HepG2 (cell line): ENCODE data around the gene C20orf144. TPM values are rescaled to one million over a fixed set of nuclear protein-coding genes. Genes with fewer than 3 reads are reported as not detected.

Experiments
- ATF4 ChIP-seq, 2 experiments: fragments of 450-650 bp in 1 of 2; sonication (generic) in 1 of 2; formaldehyde crosslinking; IDR thresholded peaks; 2 replicates each; pipeline versions ENCODE4 v1.5.0 to v1.8.0; 2020 to 2022; ENCODE audit warnings: mild to moderate bottlenecking in 1 of 2, missing genetic modification reagents in 1 of 2
- FOXO1 ChIP-seq: sonication (generic); formaldehyde crosslinking; IDR thresholded peaks from 2 replicates; pipeline ENCODE4 v1.4.0; 2020; ENCODE audit warnings: missing genetic modification reagents
- FOXP1 ChIP-seq, 2 experiments: fragments of 450-650 bp in 1 of 2; IDR thresholded peaks; 2 replicates each; pipeline ENCODE4 v1.6.1; 2017 to 2018; ENCODE audit warnings: antibody characterized with exemption in 1 of 2
- MIER3 ChIP-seq: IDR thresholded peaks from 2 replicates; pipeline ENCODE4 v1.6.1; 2016; ENCODE audit warnings: missing compliant biosample characterization, borderline replicate concordance
- PHB2 ChIP-seq: fragments of 450-650 bp; IDR thresholded peaks from 2 replicates; pipeline ENCODE4 v1.6.1; 2018; ENCODE audit not compliant: partially characterized antibody
- RFX3 ChIP-seq: IDR thresholded peaks from 2 replicates; pipeline ENCODE4 v1.6.1; 2016; ENCODE audit warnings: missing biosample characterization, missing genetic modification reagents
- SP4 ChIP-seq: sonication (generic); formaldehyde crosslinking; IDR thresholded peaks from 2 replicates; pipeline ENCODE4 v1.8.1; 2023; ENCODE audit warnings: mild to moderate bottlenecking, missing genetic modification reagents
- TAF15 ChIP-seq: fragments of 200-400 bp; formaldehyde crosslinking; IDR thresholded peaks from one replicate; pipeline ENCODE4 v1.6.1; 2018; ENCODE audit warnings: mild to moderate bottlenecking, low read depth, low read length; ENCODE audit not compliant: poor library complexity, severe bottlenecking
- YEATS4 ChIP-seq: sonication (generic); formaldehyde crosslinking; IDR thresholded peaks from 2 replicates; pipeline ENCODE4 v1.4.0; 2020; ENCODE audit warnings: missing genetic modification reagents, borderline replicate concordance
- ZBTB34 ChIP-seq: sonication (generic); formaldehyde crosslinking; IDR thresholded peaks from 2 replicates; pipeline ENCODE4 v1.8.0; 2022; ENCODE audit warnings: mild to moderate bottlenecking, missing genetic modification reagents
- ZNF17 ChIP-seq: sonication (generic); formaldehyde crosslinking; IDR thresholded peaks from 2 replicates; pipeline ENCODE4 v1.5.0; 2020; ENCODE audit warnings: mild to moderate bottlenecking, missing genetic modification reagents
- ZNF331 ChIP-seq: sonication (generic); formaldehyde crosslinking; IDR thresholded peaks from 2 replicates; pipeline ENCODE4 v1.4.0; 2020; ENCODE audit warnings: missing genetic modification reagents
- ZNF782 ChIP-seq: sonication (generic); formaldehyde crosslinking; IDR thresholded peaks from 2 replicates; pipeline ENCODE4 v1.4.0; 2020; ENCODE audit warnings: missing genetic modification reagents, mild to moderate bottlenecking, borderline replicate concordance
- polyA plus RNA-seq, 8 experiments: library from polyadenylated mRNA; depleted of rRNA in 3 of 8; stranded (reverse) in 7 of 8; unstranded in 1 of 8; fragments of >200 nt; fragmentation: Illumina TruSeq in 4 of 8; extraction: Trizol in 4 of 8; gene quantifications; 2 replicates each; pipeline versions ENCODE4 v1.2.1 to v1.2.3, GENCODE V29; 2011 to 2016; ENCODE audit warnings: low read depth in 4 of 8, missing spikeins in 1 of 8, mixed read lengths in 1 of 8; ENCODE audit not compliant: insufficient read depth in 1 of 8
- total RNA-seq, 5 experiments: library from RNA; depleted of rRNA; stranded (reverse); fragments of >200 nt; fragmentation: Illumina TruSeq; extraction: Trizol; gene quantifications; 2 replicates each; pipeline ENCODE4 v1.2.3, GENCODE V29; 2016; ENCODE audit warnings: low read depth in 1 of 5
- TF ChIP-seq, protein P1 (sequence below): sonication (generic); formaldehyde crosslinking; IDR thresholded peaks from 2 replicates; pipeline ENCODE4 v1.8.1; 2023; ENCODE audit warnings: mild to moderate bottlenecking, missing genetic modification reagents
- TF ChIP-seq, protein P2 (sequence below): sonication (generic); formaldehyde crosslinking; IDR thresholded peaks from 2 replicates; pipeline ENCODE4 v1.4.0; 2020; ENCODE audit warnings: mild to moderate bottlenecking, missing genetic modification reagents
- TF ChIP-seq, protein P3 (sequence below): sonication (generic); formaldehyde crosslinking; IDR thresholded peaks from 2 replicates; pipeline ENCODE4 v1.4.0; 2020; ENCODE audit warnings: missing genetic modification reagents
- TF ChIP-seq, protein P4 (sequence below): sonication (generic); formaldehyde crosslinking; conservative IDR thresholded peaks from 2 replicates; pipeline ENCODE4 v1.4.0; 2020; ENCODE audit warnings: missing genetic modification reagents

Gene C20orf144
- total and polyA plus RNA-seq, 2 of the 13 experiments (the other 11 are each of a cell fraction or from before 2014, with no cell fraction given) = 0.09 to 0.16 TPM

DNA sequence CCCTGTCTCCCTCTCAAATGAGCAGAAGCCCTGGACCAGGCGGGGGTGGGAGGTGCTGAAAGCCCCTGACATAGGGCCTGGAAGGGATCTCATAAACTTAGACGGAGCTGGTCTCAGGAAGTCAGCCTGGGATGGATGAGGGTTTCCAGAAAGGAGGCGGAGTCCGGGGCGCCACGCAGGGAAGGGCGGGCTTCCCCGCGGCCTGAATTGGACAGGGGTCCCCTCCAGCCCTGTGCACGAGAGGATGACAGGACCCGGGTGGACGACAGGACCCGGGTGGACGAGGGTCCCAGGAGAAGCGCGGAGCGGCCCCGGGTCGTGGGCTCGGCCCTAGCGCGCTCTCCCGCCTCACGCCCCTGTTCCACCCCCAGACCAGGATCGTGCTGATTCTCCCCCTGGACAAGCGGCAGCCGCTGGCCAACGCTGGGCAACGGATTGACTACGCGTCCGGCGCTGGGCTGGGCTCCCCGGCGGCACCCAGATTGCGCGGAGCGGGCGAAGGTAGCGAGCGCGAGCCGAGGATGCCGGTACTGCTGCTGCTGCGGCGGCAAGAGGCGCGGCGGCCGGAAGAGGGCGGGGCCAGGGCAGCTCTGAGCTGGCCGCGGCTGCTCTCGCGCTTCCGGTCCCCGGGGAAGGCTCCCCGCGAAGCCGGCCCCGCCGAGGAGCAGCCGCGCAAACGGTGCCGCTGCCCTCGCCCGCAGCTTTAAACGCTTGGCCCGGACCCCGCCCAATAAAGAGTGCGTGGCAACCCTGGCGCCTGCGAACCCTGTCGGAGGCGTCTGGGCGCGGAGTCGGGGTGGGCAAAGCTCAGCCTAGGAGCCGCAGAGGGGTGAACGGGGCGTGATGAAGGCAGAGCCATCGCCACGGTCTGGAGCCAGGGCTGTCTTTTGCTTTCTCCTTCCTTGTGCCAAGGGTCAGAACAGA, 1.3 kb downstream of the C20orf144 start (continued):
- TF ChIP-seq ZNF782 (CRISPR knock-in tag) = no peak; the same call in 1 of the 2 replicates
- TF ChIP-seq SP4 (CRISPR knock-in tag) = peak; percentile 97
- TF ChIP-seq ZNF331 (CRISPR knock-in tag) = peak; percentile 92
- TF ChIP-seq ZNF17 (CRISPR knock-in tag) = no peak
- TF ChIP-seq, protein P1, sequence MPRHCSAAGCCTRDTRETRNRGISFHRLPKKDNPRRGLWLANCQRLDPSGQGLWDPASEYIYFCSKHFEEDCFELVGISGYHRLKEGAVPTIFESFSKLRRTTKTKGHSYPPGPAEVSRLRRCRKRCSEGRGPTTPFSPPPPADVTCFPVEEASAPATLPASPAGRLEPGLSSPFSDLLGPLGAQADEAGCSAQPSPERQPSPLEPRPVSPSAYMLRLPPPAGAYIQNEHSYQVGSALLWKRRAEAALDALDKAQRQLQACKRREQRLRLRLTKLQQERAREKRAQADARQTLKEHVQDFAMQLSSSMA (CRISPR knock-in tag) = peak; percentile 92
- no peak for TF ChIP-seq RFX3 (CRISPR knock-in tag)
- no peak for TF ChIP-seq PHB2
- peak; percentile 76 for TF ChIP-seq YEATS4 (CRISPR knock-in tag)
- TF ChIP-seq FOXO1 (CRISPR knock-in tag) = no peak; the same call in 1 of the 2 replicates
- peak; percentile 83 for TF ChIP-seq ZBTB34 (CRISPR knock-in tag)
- TF ChIP-seq, protein P2, sequence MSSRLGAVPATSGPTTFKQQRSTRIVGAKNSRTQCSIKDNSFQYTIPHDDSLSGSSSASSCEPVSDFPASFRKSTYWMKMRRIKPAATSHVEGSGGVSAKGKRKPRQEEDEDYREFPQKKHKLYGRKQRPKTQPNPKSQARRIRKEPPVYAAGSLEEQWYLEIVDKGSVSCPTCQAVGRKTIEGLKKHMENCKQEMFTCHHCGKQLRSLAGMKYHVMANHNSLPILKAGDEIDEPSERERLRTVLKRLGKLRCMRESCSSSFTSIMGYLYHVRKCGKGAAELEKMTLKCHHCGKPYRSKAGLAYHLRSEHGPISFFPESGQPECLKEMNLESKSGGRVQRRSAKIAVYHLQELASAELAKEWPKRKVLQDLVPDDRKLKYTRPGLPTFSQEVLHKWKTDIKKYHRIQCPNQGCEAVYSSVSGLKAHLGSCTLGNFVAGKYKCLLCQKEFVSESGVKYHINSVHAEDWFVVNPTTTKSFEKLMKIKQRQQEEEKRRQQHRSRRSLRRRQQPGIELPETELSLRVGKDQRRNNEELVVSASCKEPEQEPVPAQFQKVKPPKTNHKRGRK (CRISPR knock-in tag) = 0 out of 2 replicates have a peak, but pooled peaks have one; percentile 54
- peak; percentile 99 for TF ChIP-seq TAF15
- TF ChIP-seq ATF4 (CRISPR knock-in tag; IDR thresholded peaks at IDR 0.05) = peak in 1 of 2 experiments; percentile 70; a peak in 1 of 4 replicates
- TF ChIP-seq MIER3 (CRISPR knock-in tag) = 0 out of 2 replicates have a peak, but pooled peaks have one; percentile 16
- TF ChIP-seq, protein P3, sequence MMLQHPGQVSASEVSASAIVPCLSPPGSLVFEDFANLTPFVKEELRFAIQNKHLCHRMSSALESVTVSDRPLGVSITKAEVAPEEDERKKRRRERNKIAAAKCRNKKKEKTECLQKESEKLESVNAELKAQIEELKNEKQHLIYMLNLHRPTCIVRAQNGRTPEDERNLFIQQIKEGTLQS (CRISPR knock-in tag) = no peak; the same call in 1 of the 2 replicates
- TF ChIP-seq FOXP1 (IDR thresholded peaks at IDR 0.05) = no peak
- no peak; the same call in 1 of the 2 replicates for TF ChIP-seq FOXP1 (CRISPR knock-in tag; IDR thresholded peaks at IDR 0.05)
- TF ChIP-seq, protein P4, sequence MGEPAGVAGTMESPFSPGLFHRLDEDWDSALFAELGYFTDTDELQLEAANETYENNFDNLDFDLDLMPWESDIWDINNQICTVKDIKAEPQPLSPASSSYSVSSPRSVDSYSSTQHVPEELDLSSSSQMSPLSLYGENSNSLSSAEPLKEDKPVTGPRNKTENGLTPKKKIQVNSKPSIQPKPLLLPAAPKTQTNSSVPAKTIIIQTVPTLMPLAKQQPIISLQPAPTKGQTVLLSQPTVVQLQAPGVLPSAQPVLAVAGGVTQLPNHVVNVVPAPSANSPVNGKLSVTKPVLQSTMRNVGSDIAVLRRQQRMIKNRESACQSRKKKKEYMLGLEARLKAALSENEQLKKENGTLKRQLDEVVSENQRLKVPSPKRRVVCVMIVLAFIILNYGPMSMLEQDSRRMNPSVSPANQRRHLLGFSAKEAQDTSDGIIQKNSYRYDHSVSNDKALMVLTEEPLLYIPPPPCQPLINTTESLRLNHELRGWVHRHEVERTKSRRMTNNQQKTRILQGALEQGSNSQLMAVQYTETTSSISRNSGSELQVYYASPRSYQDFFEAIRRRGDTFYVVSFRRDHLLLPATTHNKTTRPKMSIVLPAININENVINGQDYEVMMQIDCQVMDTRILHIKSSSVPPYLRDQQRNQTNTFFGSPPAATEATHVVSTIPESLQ (CRISPR knock-in tag) = no peak
